ENCODE data around the gene SVBP. TPM values are rescaled to one million over a fixed set of nuclear protein-coding genes. Genes with fewer than 3 reads are reported as not detected.

Gene SVBP
- total and polyA plus RNA-seq, 2 of the 8 experiments (the other 6 are each of a cell fraction or from before 2014, with no cell fraction given), result 29.7 to 30.2 TPM

GRCh38 chr1:42806171-42806570, 11.0 kb downstream of the SVBP start (continued):
- no peak for TF ChIP-seq CHD7 (IDR thresholded peaks at IDR 0.05; ENCODE audit: insufficient replicate concordance, low read length)
- TF ChIP-seq ASH2L (IDR thresholded peaks at IDR 0.05; ENCODE audit: low read length), result no peak
- TF ChIP-seq HDAC6 (IDR thresholded peaks at IDR 0.05; ENCODE audit: low read depth, low read length), result no peak
- no peak for TF ChIP-seq RAD21 (IDR thresholded peaks at IDR 0.05 in 1 of 2, conservative IDR thresholded peaks at IDR 0.05 in 1 of 2; ENCODE audit: low read depth in 2 of 2, low read length in 2 of 2)
- no peak for TF ChIP-seq CTBP2 (IDR thresholded peaks at IDR 0.05; ENCODE audit: borderline replicate concordance, insufficient read depth, insufficient read length, low read length)
- no peak for TF ChIP-seq SRF (IDR thresholded peaks at IDR 0.05; ENCODE audit: low read depth, low read length)

Data from H1 (cell line).